Gastrocnemius medialis (tissue), 4 donors: ENCODE results near the gene C5AR1.

Source experiments
- CTCF ChIP-seq, 5 experiments: fragments of 450-650 bp in 3 of 5; fragments of 200-600 bp in 2 of 5; sonication (generic) in 2 of 5; IDR thresholded peaks in 4 of 5; conservative IDR thresholded peaks in 1 of 5; 1 replicate in 4 of 5; 2 replicates in 1 of 5; pipeline ENCODE4 v1.5.1; 2016 to 2019; ENCODE audit warnings: antibody characterized with exemption in 5 of 5, mild to moderate bottlenecking in 3 of 5, moderate library complexity in 3 of 5
- POLR2A ChIP-seq, 2 donors: fragments of 450-650 bp; IDR thresholded peaks; one replicate each; pipeline ENCODE4 v1.6.1; 2017; ENCODE audit warnings: antibody characterized with exemption in 2 of 2, mild to moderate bottlenecking in 2 of 2, moderate library complexity in 2 of 2

- TF ChIP-seq CTCF (IDR thresholded peaks at IDR 0.05 in 4 of 5, conservative IDR thresholded peaks at IDR 0.05 in 1 of 5) (no peak), POLR2A (IDR thresholded peaks at IDR 0.05) (no peak)
Observed at GRCh38 chr19:47269596-47269995, 40.1 kb upstream of the C5AR1 start.
